Measurements from ENCODE around the gene SH3PXD2A. TPM values are rescaled to one million over a fixed set of nuclear protein-coding genes. Genes with fewer than 3 reads are reported as not detected.

Gene SH3PXD2A
- total RNA-seq, 1 experiment from 2014 or later, result 13.2 TPM

- Mint-ChIP-seq H3K36me3 (ENCODE audit: insufficient read depth, unreplicated experiment) (peaks cover 6% of the 10 kb centered on the region), H3K27me3 (ENCODE audit: insufficient read depth, unreplicated experiment) (no peaks in the 10 kb centered on the region), H3K4me3 (ENCODE audit: unreplicated experiment) (no peak overlapping the region), H3K27ac (ENCODE audit: low read depth, unreplicated experiment) (no peak overlapping the region), H3K9me3 (ENCODE audit: unreplicated experiment) (no peaks in the 10 kb centered on the region), H3K4me1 (ENCODE audit: insufficient read depth, unreplicated experiment) (peaks cover 8% of the 10 kb centered on the region)
- no TSS peak for BruUV-seq (replicated peaks)
- TF ChIP-seq CTCF (IDR thresholded peaks at IDR 0.05; ENCODE audit: unreplicated experiment), result no peak
- intact Hi-C loops (cut with micrococcal nuclease), result no loop called here
- ChIA-PET POLR2A (no interaction called here), CTCF (interaction anchor here (0.7 to 4.1 kb wide), 2 partner anchors 16 to 81 kb away, joined by 3 to 25 read pairs; no protein-coding TSS in a partner anchor)
- no peak for DNase-seq (ENCODE audit: unreplicated experiment)
These were observed 185.4 kb downstream of the SH3PXD2A start for GRCh38 chr10:103669944-103670343.

GRCh38 chr10:103669243-103669929 lies 186.0 kb downstream of the SH3PXD2A start:
- CTCF ChIA-PET, result interaction anchor here (0.6 to 4.1 kb wide), 3 partner anchors 17 to 585 kb away, joined by 3 to 25 read pairs (median 4); no protein-coding TSS in a partner anchor
- Mint-ChIP-seq H3K27me3 (ENCODE audit: insufficient read depth, unreplicated experiment) (no peaks in the 10 kb centered on the region), H3K4me3 (ENCODE audit: unreplicated experiment) (no peak overlapping the region), H3K9me3 (ENCODE audit: unreplicated experiment) (no peaks in the 10 kb centered on the region), H3K36me3 (ENCODE audit: insufficient read depth, unreplicated experiment) (peaks cover 6% of the 10 kb centered on the region), H3K27ac (ENCODE audit: low read depth, unreplicated experiment) (no peak overlapping the region), H3K4me1 (ENCODE audit: insufficient read depth, unreplicated experiment) (peaks cover 8% of the 10 kb centered on the region)
- intact Hi-C loops (cut with micrococcal nuclease), result no loop called here
- no peak for TF ChIP-seq CTCF (IDR thresholded peaks at IDR 0.05; ENCODE audit: unreplicated experiment)
- no peak for DNase-seq (ENCODE audit: unreplicated experiment)
- POLR2A ChIA-PET, result no interaction called here
- no TSS peak for BruUV-seq (replicated peaks)

- H3K27ac Mint-ChIP-seq (ENCODE audit: low read depth, unreplicated experiment), result no peak overlapping the region
- intact Hi-C loops (cut with micrococcal nuclease), result no loop called here
- ChIA-PET CTCF (interaction anchor here (0.6 to 4.1 kb wide), 3 partner anchors 17 to 586 kb away, joined by 4 to 25 read pairs (median 11); no protein-coding TSS in a partner anchor), POLR2A (interaction anchor here (0.7 to 1.1 kb wide), 2 partner anchors 10 to 236 kb away, joined by 3 to 4 read pairs; no protein-coding TSS in a partner anchor)
- peaks cover 6% of the 10 kb centered on the region for H3K36me3 Mint-ChIP-seq (ENCODE audit: insufficient read depth, unreplicated experiment)
- TF ChIP-seq CTCF (IDR thresholded peaks at IDR 0.05; ENCODE audit: unreplicated experiment), result no peak
- H3K4me3 Mint-ChIP-seq (ENCODE audit: unreplicated experiment), result no peak overlapping the region
- peaks cover 8% of the 10 kb centered on the region for H3K4me1 Mint-ChIP-seq (ENCODE audit: insufficient read depth, unreplicated experiment)
- H3K27me3 Mint-ChIP-seq (ENCODE audit: insufficient read depth, unreplicated experiment), result no peaks in the 10 kb centered on the region
- DNase-seq (ENCODE audit: unreplicated experiment), result no peak
- BruUV-seq (replicated peaks), result no TSS peak
- no peaks in the 10 kb centered on the region for H3K9me3 Mint-ChIP-seq (ENCODE audit: unreplicated experiment)
These were observed 186.8 kb downstream of the SH3PXD2A start for GRCh38 chr10:103668351-103669242.

GRCh38 chr10:103667356-103667755 lies 188.0 kb downstream of the SH3PXD2A start:
- Mint-ChIP-seq H3K4me1 (ENCODE audit: insufficient read depth, unreplicated experiment) (peaks cover 8% of the 10 kb centered on the region), H3K36me3 (ENCODE audit: insufficient read depth, unreplicated experiment) (peaks cover 6% of the 10 kb centered on the region), H3K27me3 (ENCODE audit: insufficient read depth, unreplicated experiment) (no peaks in the 10 kb centered on the region), H3K4me3 (ENCODE audit: unreplicated experiment) (no peak overlapping the region), H3K9me3 (ENCODE audit: unreplicated experiment) (no peaks in the 10 kb centered on the region), H3K27ac (ENCODE audit: low read depth, unreplicated experiment) (no peak overlapping the region)
- no peak for TF ChIP-seq CTCF (IDR thresholded peaks at IDR 0.05; ENCODE audit: unreplicated experiment)
- intact Hi-C loops (cut with micrococcal nuclease), result no loop called here
- no peak for DNase-seq (ENCODE audit: unreplicated experiment)
- POLR2A ChIA-PET, result interaction anchor here (1.0 to 1.1 kb wide), 2 partner anchors 8 to 11 kb away, joined by 4 read pairs; no protein-coding TSS in a partner anchor
- CTCF ChIA-PET, result interaction anchor here (0.6 to 3.2 kb wide), 4 partner anchors 19 to 1421 kb away, joined by 3 to 13 read pairs (median 10); no protein-coding TSS in a partner anchor
- BruUV-seq (replicated peaks), result no TSS peak

Data from MCF 10A (cell line).